ENCODE measurements around the gene OASL. TPM values are rescaled to one million over a fixed set of nuclear protein-coding genes. Genes with fewer than 3 reads are reported as not detected.

Gene OASL
- total RNA-seq, 4 donors from 2014 or later, result 0.11 to 0.36 (median 0.19) TPM

GRCh38 chr12:120979862-120980696 is 59.0 kb downstream of the OASL start:
- H3K4me1 ChIP-seq, result no peaks in the 10 kb centered on the region
- no peak overlapping the region for H3K27ac ChIP-seq
- no peaks in the 10 kb centered on the region for H3K27me3 ChIP-seq
- in situ Hi-C loops (cut with MboI; ENCODE audit: low sequenced_read_pairs in 4 of 4), result loop anchor here in 3 of 4 donors (10.0 kb wide), 2 partner anchors 265 to 335 kb away; partner anchors contain the start of genes CABP1 (in 2 of the 3) and UNC119B (in 1 of the 3)
- intact Hi-C loops (cut with DNase I; ENCODE audit: low total_unique reads), result loop anchor here (10.0 kb wide), 1 partner anchor 265 kb away; the partner anchor contains the start of gene UNC119B
- H3K9me3 ChIP-seq, result no peaks in the 10 kb centered on the region
- no peak for DNase-seq
- ATAC-seq, result no peak
- TF ChIP-seq POLR2A (IDR thresholded peaks at IDR 0.05), result no peak
- TF ChIP-seq CTCF (IDR thresholded peaks at IDR 0.05 in 4 of 5, conservative IDR thresholded peaks at IDR 0.05 in 1 of 5), result no peak
- no peaks in the 10 kb centered on the region for H3K36me3 ChIP-seq
- no peak overlapping the region for H3K4me3 ChIP-seq

- Histone ChIP-seq H3K36me3 (no peaks in the 10 kb centered on the region), H3K4me1 (no peaks in the 10 kb centered on the region), H3K4me3 (no peak overlapping the region), H3K27me3 (no peaks in the 10 kb centered on the region), H3K27ac (no peak overlapping the region), H3K9me3 (no peaks in the 10 kb centered on the region)
- no peak for ATAC-seq
- in situ Hi-C loops (cut with MboI; ENCODE audit: low sequenced_read_pairs in 4 of 4), result loop anchor here in 3 of 4 donors (10.0 kb wide), 2 partner anchors 265 to 335 kb away; partner anchors contain the start of genes CABP1 (in 2 of the 3) and UNC119B (in 1 of the 3)
- no peak for TF ChIP-seq POLR2A (IDR thresholded peaks at IDR 0.05)
- no peak for TF ChIP-seq CTCF (IDR thresholded peaks at IDR 0.05 in 4 of 5, conservative IDR thresholded peaks at IDR 0.05 in 1 of 5)
- intact Hi-C loops (cut with DNase I; ENCODE audit: low total_unique reads), result loop anchor here (10.0 kb wide), 1 partner anchor 265 kb away; the partner anchor contains the start of gene UNC119B
- no peak for DNase-seq
Observed at GRCh38 chr12:120979220-120979861, 59.7 kb downstream of the OASL start.

- Histone ChIP-seq H3K4me3 (no peak within 1 kb of the TSS), H3K36me3 (no peaks in the 10 kb centered on the region), H3K27ac (no peak within 1 kb of the TSS), H3K27me3 (no peaks in the 10 kb centered on the region), H3K9me3 (no peaks in the 10 kb centered on the region), H3K4me1 (no peaks in the 10 kb centered on the region)
- intact Hi-C loops (cut with DNase I; ENCODE audit: low total_unique reads) (loop anchor here (10.0 kb wide), 1 partner anchor 264 kb away; the partner anchor contains the start of gene UNC119B), in situ Hi-C loops (cut with MboI; ENCODE audit: low sequenced_read_pairs in 4 of 4) (loop anchor here in 3 of 4 donors (10.0 kb wide), 2 partner anchors 264 to 334 kb away; partner anchors contain the start of genes CABP1 (in 2 of the 3) and UNC119B (in 1 of the 3))
- DNase-seq (no peak), ATAC-seq (no peak)
- TF ChIP-seq CTCF (IDR thresholded peaks at IDR 0.05 in 4 of 5, conservative IDR thresholded peaks at IDR 0.05 in 1 of 5), result no peak
- TF ChIP-seq POLR2A (IDR thresholded peaks at IDR 0.05), result no peak
Observed at GRCh38 chr12:120978296-120979219, 60.5 kb downstream of the OASL start, which contains the start of gene HNF1A. Gene HNF1A (plus strand): TSS chr12:120978543. CDS start chr12:120978769, 226 bp downstream.
